ENCODE measurements around the gene LEFTY2.

The LEFTY2 gene

GRCh38 chr1:225950905-225951497 lies 10.0 kb upstream of the LEFTY2 start:
- H3K4me3 ChIP-seq (ENCODE audit: low read depth, low read length), result no peak overlapping the region
- DNase-seq (ENCODE audit: low read depth, low spot score), result no peak
- in situ Hi-C loops (cut with HindIII; ENCODE audit: low sequenced_read_pairs), result no loop called here
- no peak for TF ChIP-seq CTCF (IDR thresholded peaks at IDR 0.05; ENCODE audit: low read depth, low read length)

- TF ChIP-seq CTCF (IDR thresholded peaks at IDR 0.05; ENCODE audit: low read depth, low read length), result no peak
- DNase-seq (ENCODE audit: low read depth, low spot score), result no peak
- no peak overlapping the region for H3K4me3 ChIP-seq (ENCODE audit: low read depth, low read length)
- in situ Hi-C loops (cut with HindIII; ENCODE audit: low sequenced_read_pairs), result no loop called here
These were observed 8.0 kb upstream of the LEFTY2 start for GRCh38 chr1:225949041-225949440.

- no peak for TF ChIP-seq CTCF (IDR thresholded peaks at IDR 0.05; ENCODE audit: low read depth, low read length)
- DNase-seq (ENCODE audit: low read depth, low spot score), result no peak
- H3K4me3 ChIP-seq (ENCODE audit: low read depth, low read length), result no peak overlapping the region
- in situ Hi-C loops (cut with HindIII; ENCODE audit: low sequenced_read_pairs), result no loop called here
These were observed 5.8 kb upstream of the LEFTY2 start for GRCh38 chr1:225946803-225947202.

GRCh38 chr1:225946082-225946620 lies 5.1 kb upstream of the LEFTY2 start:
- DNase-seq (ENCODE audit: low read depth, low spot score), result no peak
- no peak for TF ChIP-seq CTCF (IDR thresholded peaks at IDR 0.05; ENCODE audit: low read depth, low read length)
- in situ Hi-C loops (cut with HindIII; ENCODE audit: low sequenced_read_pairs), result no loop called here
- no peak overlapping the region for H3K4me3 ChIP-seq (ENCODE audit: low read depth, low read length)

- TF ChIP-seq CTCF (IDR thresholded peaks at IDR 0.05; ENCODE audit: low read depth, low read length), result no peak
- in situ Hi-C loops (cut with HindIII; ENCODE audit: low sequenced_read_pairs), result no loop called here
- H3K4me3 ChIP-seq (ENCODE audit: low read depth, low read length), result no peak overlapping the region
- DNase-seq (ENCODE audit: low read depth, low spot score), result no peak
These were observed 4.5 kb upstream of the LEFTY2 start for GRCh38 chr1:225945564-225945963.

GRCh38 chr1:225944951-225945350 lies 3.9 kb upstream of the LEFTY2 start:
- TF ChIP-seq CTCF (IDR thresholded peaks at IDR 0.05; ENCODE audit: low read depth, low read length), result no peak
- no peak overlapping the region for H3K4me3 ChIP-seq (ENCODE audit: low read depth, low read length)
- no peak for DNase-seq (ENCODE audit: low read depth, low spot score)
- in situ Hi-C loops (cut with HindIII; ENCODE audit: low sequenced_read_pairs), result no loop called here

All from astrocyte of the spinal cord (primary cell).